Measurements from ENCODE around the gene WDCP.
"Not testable (repeated sequence)": the region's sequence is repeated elsewhere in the genome, so short reads cannot be mapped to it uniquely, and the experiment has no call there.

Gene WDCP

GRCh38 chr2:24046930-24047702, at the start of gene WDCP:
Gene WDCP, minus strand, starts transcription at chr2:24047391. Its CDS starts 7,897 bp downstream, at chr2:24039494.
- CTCF ChIA-PET: interaction anchor here (0.7 to 1.2 kb wide), 3 partner anchors 19 to 222 kb away, joined by 3 to 4 read pairs (median 4); partner anchors contain the start of gene TP53I3
- peak within 1 kb of the TSS; percentile 96 for H3K4me3 Mint-ChIP-seq
- H3K36me3 Mint-ChIP-seq: peaks cover 2% of the 10 kb centered on the region
- no peaks in the 10 kb centered on the region for H3K9me3 Mint-ChIP-seq
- peak within 1 kb of the TSS; percentile 85 for H3K27ac Mint-ChIP-seq
- peaks cover 36% of the 10 kb centered on the region for H3K4me1 Mint-ChIP-seq
- peak; percentile 97 for DNase-seq
- H3K27me3 Mint-ChIP-seq: peaks cover 11% of the 10 kb centered on the region

- CTCF ChIA-PET: interaction anchor here (2.3 kb wide), 1 partner anchor 11 kb away, joined by 12 read pairs; the partner anchor contains the start of gene TP53I3
- not testable (repeated sequence) for DNase-seq, H3K4me1 Mint-ChIP-seq, H3K36me3 Mint-ChIP-seq, H3K27me3 Mint-ChIP-seq, H3K4me3 Mint-ChIP-seq, H3K27ac Mint-ChIP-seq, H3K9me3 Mint-ChIP-seq
Observed at GRCh38 chr2:24095171-24095677, 48.0 kb upstream of the WDCP start.

GRCh38 chr2:24093270-24093669, 46.1 kb upstream of the WDCP start:
- H3K4me3 Mint-ChIP-seq, DNase-seq, CTCF ChIA-PET, H3K4me1 Mint-ChIP-seq, H3K27me3 Mint-ChIP-seq, H3K9me3 Mint-ChIP-seq, H3K36me3 Mint-ChIP-seq, H3K27ac Mint-ChIP-seq: not testable (repeated sequence)

- H3K4me1 Mint-ChIP-seq: peaks cover 10% of the 10 kb centered on the region
- no peak for DNase-seq
- H3K27ac Mint-ChIP-seq: no peak overlapping the region
- H3K27me3 Mint-ChIP-seq: no peaks in the 10 kb centered on the region
- H3K9me3 Mint-ChIP-seq: no peaks in the 10 kb centered on the region
- CTCF ChIA-PET: no interaction called here
- no peaks in the 10 kb centered on the region for H3K36me3 Mint-ChIP-seq
- H3K4me3 Mint-ChIP-seq: no peak overlapping the region
Observed at GRCh38 chr2:24088821-24089359, 41.7 kb upstream of the WDCP start.

GRCh38 chr2:24087032-24087431, 39.8 kb upstream of the WDCP start:
- H3K27me3 Mint-ChIP-seq: no peaks in the 10 kb centered on the region
- H3K4me1 Mint-ChIP-seq: peaks cover 16% of the 10 kb centered on the region
- no peak overlapping the region for H3K27ac Mint-ChIP-seq
- DNase-seq: no peak
- H3K36me3 Mint-ChIP-seq: peaks cover 4% of the 10 kb centered on the region
- no peak overlapping the region for H3K4me3 Mint-ChIP-seq
- no peaks in the 10 kb centered on the region for H3K9me3 Mint-ChIP-seq
- CTCF ChIA-PET: interaction anchor here (0.7 to 1.0 kb wide), 2 partner anchors 57 to 160 kb away, joined by 3 read pairs; partner anchors contain the start of gene ATAD2B

- H3K9me3 Mint-ChIP-seq: no peaks in the 10 kb centered on the region
- CTCF ChIA-PET: no interaction called here
- no peak overlapping the region for H3K4me3 Mint-ChIP-seq
- peaks cover 16% of the 10 kb centered on the region for H3K4me1 Mint-ChIP-seq
- no peak for DNase-seq
- no peaks in the 10 kb centered on the region for H3K27me3 Mint-ChIP-seq
- H3K27ac Mint-ChIP-seq: no peak overlapping the region
- H3K36me3 Mint-ChIP-seq: peaks cover 4% of the 10 kb centered on the region
Observed at GRCh38 chr2:24086241-24086640, 39.0 kb upstream of the WDCP start.

GRCh38 chr2:24085200-24085489, 38.0 kb upstream of the WDCP start:
- no peaks in the 10 kb centered on the region for H3K27me3 Mint-ChIP-seq
- H3K27ac Mint-ChIP-seq: no peak overlapping the region
- peak overlapping the region; percentile 90 for H3K4me3 Mint-ChIP-seq
- CTCF ChIA-PET: interaction anchor here (1.0 to 3.4 kb wide), 12 partner anchors 9 to 296 kb away, joined by 3 to 43 read pairs (median 4); partner anchors contain the start of genes ATAD2B and SF3B6
- no peaks in the 10 kb centered on the region for H3K9me3 Mint-ChIP-seq
- DNase-seq: no peak
- peaks cover 16% of the 10 kb centered on the region for H3K4me1 Mint-ChIP-seq
- H3K36me3 Mint-ChIP-seq: peaks cover 4% of the 10 kb centered on the region

- H3K36me3 Mint-ChIP-seq: peaks cover 4% of the 10 kb centered on the region
- CTCF ChIA-PET: interaction anchor here (0.7 to 3.4 kb wide), 26 partner anchors 8 to 297 kb away, joined by 3 to 43 read pairs (median 4); partner anchors contain the start of genes ATAD2B, PFN4, SF3B6 and UBXN2A
- peaks cover 16% of the 10 kb centered on the region for H3K4me1 Mint-ChIP-seq
- H3K4me3 Mint-ChIP-seq: peak within 1 kb of the TSS; percentile 90
- H3K27me3 Mint-ChIP-seq: no peaks in the 10 kb centered on the region
- no peaks in the 10 kb centered on the region for H3K9me3 Mint-ChIP-seq
- H3K27ac Mint-ChIP-seq: peak within 1 kb of the TSS; percentile 93
- peak; percentile 84 for DNase-seq
Observed at GRCh38 chr2:24084386-24085199, 37.4 kb upstream of the WDCP start, which contains the start of gene TP53I3. Gene TP53I3, minus strand, starts transcription at chr2:24084834. Its CDS starts 508 bp downstream, at chr2:24084326.

- CTCF ChIA-PET: interaction anchor here (0.7 to 3.4 kb wide), 26 partner anchors 7 to 298 kb away, joined by 3 to 43 read pairs (median 4); partner anchors contain the start of genes ATAD2B, PFN4, SF3B6 and UBXN2A
- Mint-ChIP-seq H3K27ac (peak overlapping the region; percentile 93), H3K9me3 (no peaks in the 10 kb centered on the region), H3K4me1 (peaks cover 16% of the 10 kb centered on the region), H3K27me3 (no peaks in the 10 kb centered on the region), H3K36me3 (peaks cover 4% of the 10 kb centered on the region), H3K4me3 (peak overlapping the region; percentile 90)
- DNase-seq: peak; percentile 72
Observed at GRCh38 chr2:24083567-24084385, 36.6 kb upstream of the WDCP start.

- Mint-ChIP-seq H3K27ac (peak overlapping the region; percentile 93), H3K4me1 (peaks cover 16% of the 10 kb centered on the region), H3K9me3 (no peaks in the 10 kb centered on the region), H3K27me3 (no peaks in the 10 kb centered on the region), H3K36me3 (peaks cover 4% of the 10 kb centered on the region), H3K4me3 (peak overlapping the region; percentile 90)
- CTCF ChIA-PET: interaction anchor here (0.7 to 3.4 kb wide), 13 partner anchors 10 to 258 kb away, joined by 3 to 43 read pairs (median 4); partner anchors contain the start of genes ATAD2B, UBXN2A and WDCP
- no peak for DNase-seq
Observed at GRCh38 chr2:24082787-24083566, 35.8 kb upstream of the WDCP start.

- Mint-ChIP-seq H3K9me3 (no peaks in the 10 kb centered on the region), H3K27ac (no peak overlapping the region), H3K27me3 (no peaks in the 10 kb centered on the region), H3K4me3 (no peak overlapping the region), H3K4me1 (peaks cover 25% of the 10 kb centered on the region), H3K36me3 (peaks cover 4% of the 10 kb centered on the region)
- DNase-seq: no peak
- CTCF ChIA-PET: no interaction called here
Observed at GRCh38 chr2:24080701-24081100, 33.5 kb upstream of the WDCP start.

GRCh38 chr2:24077879-24078278, 30.7 kb upstream of the WDCP start:
- DNase-seq: no peak
- peaks cover 10% of the 10 kb centered on the region for H3K36me3 Mint-ChIP-seq
- H3K4me3 Mint-ChIP-seq: peak overlapping the region; percentile 94
- H3K4me1 Mint-ChIP-seq: peaks cover 28% of the 10 kb centered on the region
- CTCF ChIA-PET: no interaction called here
- no peaks in the 10 kb centered on the region for H3K9me3 Mint-ChIP-seq
- no peaks in the 10 kb centered on the region for H3K27me3 Mint-ChIP-seq
- H3K27ac Mint-ChIP-seq: peak overlapping the region; percentile 96

GRCh38 chr2:24077535-24077877, 30.3 kb upstream of the WDCP start:
- H3K9me3 Mint-ChIP-seq: no peaks in the 10 kb centered on the region
- peak overlapping the region; percentile 94 for H3K4me3 Mint-ChIP-seq
- H3K27ac Mint-ChIP-seq: peak overlapping the region; percentile 96
- no peak for DNase-seq
- H3K27me3 Mint-ChIP-seq: no peaks in the 10 kb centered on the region
- H3K36me3 Mint-ChIP-seq: peaks cover 11% of the 10 kb centered on the region
- CTCF ChIA-PET: no interaction called here
- peaks cover 32% of the 10 kb centered on the region for H3K4me1 Mint-ChIP-seq
